ENCODE measurements around the gene PCARE.

Gene PCARE

DNA sequence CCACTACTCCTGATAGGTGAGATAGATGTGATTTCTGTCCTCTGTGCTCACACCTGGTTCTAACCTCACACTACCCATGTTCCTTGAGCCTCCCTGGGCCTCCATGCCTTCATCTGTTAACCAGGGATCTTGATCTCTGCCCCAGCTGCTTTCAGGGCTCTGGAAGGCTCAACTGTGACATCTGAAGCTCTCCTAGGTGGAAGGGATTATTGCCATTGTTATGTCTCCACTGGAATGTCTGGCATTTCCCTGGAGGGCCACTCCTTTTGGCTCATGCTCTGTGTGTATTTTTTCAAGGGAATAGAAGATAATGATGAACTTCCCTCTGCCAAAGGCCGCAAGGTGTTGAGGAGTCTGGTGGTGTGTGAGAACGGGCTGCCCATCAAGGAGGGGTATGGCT, 41.2 kb downstream of the PCARE start:
- TF ChIP-seq REST (IDR thresholded peaks at IDR 0.05; ENCODE audit: low read depth), result no peak
- TF ChIP-seq EP300 (IDR thresholded peaks at IDR 0.05; ENCODE audit: borderline replicate concordance), result peak; percentile 77; the same call in 1 of the 2 replicates
- peak; percentile 99 for TF ChIP-seq TEAD4 (IDR thresholded peaks at IDR 0.05)
- TF ChIP-seq MAX (IDR thresholded peaks at IDR 0.05), result peak; percentile 50; the same call in 1 of the 2 replicates
- peak; percentile 80; the same call in 1 of the 2 replicates for TF ChIP-seq TCF12 (IDR thresholded peaks at IDR 0.05; ENCODE audit: low read depth)
- peak; percentile 89 for TF ChIP-seq NFIC (IDR thresholded peaks at IDR 0.05)
- TF ChIP-seq RAD21 (IDR thresholded peaks at IDR 0.05; ENCODE audit: low read depth), result peak; percentile 27; the same call in 1 of the 2 replicates
- no peak for TF ChIP-seq USF1 (IDR thresholded peaks at IDR 0.05)

DNA sequence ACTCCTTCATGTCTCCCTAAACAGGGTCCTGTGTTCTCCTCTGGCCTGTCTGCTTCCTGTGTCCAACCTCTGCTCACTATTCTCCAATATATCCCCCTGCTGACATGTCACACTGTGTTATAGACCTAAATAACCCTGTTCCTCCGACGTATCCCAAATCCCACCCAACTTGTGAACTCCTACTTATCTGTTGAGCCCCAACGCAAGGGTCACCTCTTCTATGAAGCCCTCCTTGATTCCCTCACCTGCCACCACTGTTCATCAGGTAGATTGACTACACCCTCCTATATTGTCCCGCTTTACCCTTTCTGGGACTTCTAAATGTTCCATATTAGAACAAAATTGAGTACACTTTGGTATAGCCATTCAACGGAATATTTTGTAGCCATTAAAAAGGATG, 42.1 kb downstream of the PCARE start:
- TF ChIP-seq CREB1 (IDR thresholded peaks at IDR 0.05; ENCODE audit: low read depth), result no peak
- no peak for TF ChIP-seq USF1 (IDR thresholded peaks at IDR 0.05)
- TF ChIP-seq YY1 (IDR thresholded peaks at IDR 0.05; ENCODE audit: low read depth), result no peak
- no peak for TF ChIP-seq ZBTB7A (IDR thresholded peaks at IDR 0.05; ENCODE audit: low read depth)
- TF ChIP-seq TCF12 (IDR thresholded peaks at IDR 0.05; ENCODE audit: low read depth), result no peak
- TF ChIP-seq TAF1 (IDR thresholded peaks at IDR 0.05; ENCODE audit: low read depth), result no peak
- TF ChIP-seq EGR1 (IDR thresholded peaks at IDR 0.05), result no peak
- TF ChIP-seq CEBPB (IDR thresholded peaks at IDR 0.05), result no peak
- TF ChIP-seq NFIC (IDR thresholded peaks at IDR 0.05), result no peak
- no peak for TF ChIP-seq REST (IDR thresholded peaks at IDR 0.05; ENCODE audit: low read depth)
- no peak for TF ChIP-seq TEAD4 (IDR thresholded peaks at IDR 0.05)
- TF ChIP-seq EP300 (IDR thresholded peaks at IDR 0.05; ENCODE audit: borderline replicate concordance), result no peak

DNA sequence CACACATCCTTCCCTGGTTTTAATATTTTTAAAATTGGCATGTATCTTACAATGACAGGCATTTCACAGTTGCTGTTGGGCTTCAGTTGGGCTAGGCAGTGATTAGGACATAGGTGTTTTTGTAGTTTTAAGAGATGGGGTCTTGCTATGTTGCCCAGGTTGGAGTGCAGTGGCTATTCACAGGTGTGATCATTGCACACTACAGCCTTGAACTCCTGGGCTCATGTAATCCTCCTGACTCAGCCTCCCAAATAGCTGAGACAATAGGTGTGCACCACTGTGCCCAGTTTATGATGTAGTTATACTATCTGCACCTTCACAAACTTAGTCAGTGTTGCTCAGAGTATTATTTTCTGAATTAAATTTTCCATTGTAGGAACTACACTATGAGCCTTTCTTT, 43.3 kb downstream of the PCARE start:
- TF ChIP-seq EGR1 (IDR thresholded peaks at IDR 0.05), result no peak
- no peak for TF ChIP-seq NFIC (IDR thresholded peaks at IDR 0.05)
- no peak for TF ChIP-seq USF1 (IDR thresholded peaks at IDR 0.05)
- TF ChIP-seq CREB1 (IDR thresholded peaks at IDR 0.05; ENCODE audit: low read depth), result no peak
- TF ChIP-seq CEBPB (IDR thresholded peaks at IDR 0.05), result no peak
- TF ChIP-seq ZBTB7A (IDR thresholded peaks at IDR 0.05; ENCODE audit: low read depth), result no peak
- TF ChIP-seq YY1 (IDR thresholded peaks at IDR 0.05; ENCODE audit: low read depth), result no peak
- no peak for TF ChIP-seq TEAD4 (IDR thresholded peaks at IDR 0.05)
- TF ChIP-seq MAX (IDR thresholded peaks at IDR 0.05), result no peak
- TF ChIP-seq FOXM1 (IDR thresholded peaks at IDR 0.05; ENCODE audit: borderline replicate concordance, low read depth), result no peak
- TF ChIP-seq REST (IDR thresholded peaks at IDR 0.05; ENCODE audit: low read depth), result no peak
- no peak for TF ChIP-seq RAD21 (IDR thresholded peaks at IDR 0.05; ENCODE audit: low read depth)
- TF ChIP-seq TCF12 (IDR thresholded peaks at IDR 0.05; ENCODE audit: low read depth), result no peak

GRCh38 chr2:29025711-29026110, 48.6 kb downstream of the PCARE start:
- TF ChIP-seq REST (IDR thresholded peaks at IDR 0.05; ENCODE audit: low read depth) (no peak), FOXM1 (IDR thresholded peaks at IDR 0.05; ENCODE audit: borderline replicate concordance, low read depth) (no peak), ZBTB7A (IDR thresholded peaks at IDR 0.05; ENCODE audit: low read depth) (no peak), EP300 (IDR thresholded peaks at IDR 0.05; ENCODE audit: borderline replicate concordance) (no peak), TCF12 (IDR thresholded peaks at IDR 0.05; ENCODE audit: low read depth) (no peak), CREB1 (IDR thresholded peaks at IDR 0.05; ENCODE audit: low read depth) (no peak), RAD21 (IDR thresholded peaks at IDR 0.05; ENCODE audit: low read depth) (no peak), TAF1 (IDR thresholded peaks at IDR 0.05; ENCODE audit: low read depth) (no peak), MAX (IDR thresholded peaks at IDR 0.05) (no peak), TEAD4 (IDR thresholded peaks at IDR 0.05) (no peak), EGR1 (IDR thresholded peaks at IDR 0.05) (no peak), NFIC (IDR thresholded peaks at IDR 0.05) (no peak), YY1 (IDR thresholded peaks at IDR 0.05; ENCODE audit: low read depth) (no peak), CEBPB (IDR thresholded peaks at IDR 0.05) (no peak), USF1 (IDR thresholded peaks at IDR 0.05) (no peak)

All from Ishikawa (cell line).